Aorta (tissue), 5 donors: Measurements from ENCODE around the gene C19orf81. TPM values are rescaled to one million over a fixed set of nuclear protein-coding genes. Genes with fewer than 3 reads are reported as not detected.
"Not testable (repeated sequence)": the region's sequence is repeated elsewhere in the genome, so short reads cannot be mapped to it uniquely, and the experiment has no call there.

Experiments used
- ATAC-seq: fragments of 200-7000 bp; cut with Tn5 transposase; one replicate; pipeline ENCODE4 v1.9.1; 2022; ENCODE audit warnings: moderate library complexity; ENCODE audit not compliant: low FRiP score
- DNase-seq, 2 donors: peaks; one replicate each; pipeline ENCODE4 v3.0.0-alpha.2; 2020
- H3K27ac ChIP-seq, 2 donors: one replicate each; pipeline ENCODE4 v1.5.1; 2013; ENCODE audit warnings: low read length in 2 of 2, mild to moderate bottlenecking in 2 of 2, moderate library complexity in 2 of 2, control low read depth in 1 of 2, inconsistent platforms in 1 of 2, low read depth in 1 of 2
- H3K27me3 ChIP-seq, 2 donors: one replicate each; pipeline ENCODE4 v1.6.1; 2013; ENCODE audit warnings: control low read depth in 1 of 2, low read length in 1 of 2, mild to moderate bottlenecking in 1 of 2, moderate library complexity in 1 of 2; ENCODE audit not compliant: insufficient read depth in 2 of 2, control insufficient read depth in 1 of 2
- H3K36me3 ChIP-seq, 2 donors: one replicate each; pipeline ENCODE4 v1.6.1; 2013; ENCODE audit warnings: control low read depth in 1 of 2, low read length in 1 of 2, mild to moderate bottlenecking in 1 of 2; ENCODE audit not compliant: insufficient read depth in 2 of 2, control insufficient read depth in 1 of 2
- H3K4me1 ChIP-seq, 2 donors: one replicate each; pipeline ENCODE4 v1.6.1; 2013; ENCODE audit warnings: low read length in 2 of 2, control low read depth in 1 of 2, mild to moderate bottlenecking in 1 of 2, moderate library complexity in 1 of 2; ENCODE audit not compliant: insufficient read depth in 2 of 2, control insufficient read depth in 1 of 2
- H3K4me3 ChIP-seq, 2 donors: one replicate each; pipeline ENCODE4 v1.5.1; 2013; ENCODE audit warnings: low read length in 2 of 2, control low read depth in 1 of 2, mild to moderate bottlenecking in 1 of 2
- H3K9me3 ChIP-seq: one replicate; pipeline ENCODE4 v1.6.1; 2013; ENCODE audit warnings: mild to moderate bottlenecking, low read length; ENCODE audit not compliant: control insufficient read depth
- WGBS, 2 donors: extraction: QIAGEN DNeasy Blood & Tissue Kit; methylation state at CpG; one replicate each; pipeline ENCODE4 v1.1.7; 2013; 5-methylcytosine and 5-hydroxymethylcytosine counted together
- intact Hi-C, 2 donors: fragments of 100-400 bp; cut with DNase I; formaldehyde crosslinking; loops; one replicate each; pipeline versions ENCODE4 v1.14.2 to v1.15.0; 2022
- polyA plus RNA-seq, 2 donors: library from polyadenylated mRNA; stranded (reverse); fragments of 200-250 nt; gene quantifications; one replicate each; pipeline ENCODE4 v1.2.3, GENCODE V29; 2013
- total RNA-seq, 2 donors: library from RNA; stranded (reverse); fragmentation: NEBNext Ultra II Directional; extraction: Animal tissue kit (Norgen Biotek cat#: 25700); gene quantifications; one replicate each; pipeline ENCODE4 v1.2.1, GENCODE V29; 2021
- donor health status: healthy with polysubstance abuse.
- donor health status: Bipolar disorder and iron deficiency.
- donor health status: DM: no; HTN: no; CAD: no.
- donor health status: DM: no; HTN: no; CAD: no.
- donor health status: DM: yes; HTN: yes; CAD: no.

Gene C19orf81
- total and polyA plus RNA-seq, 4 donors: not detected

DNA sequence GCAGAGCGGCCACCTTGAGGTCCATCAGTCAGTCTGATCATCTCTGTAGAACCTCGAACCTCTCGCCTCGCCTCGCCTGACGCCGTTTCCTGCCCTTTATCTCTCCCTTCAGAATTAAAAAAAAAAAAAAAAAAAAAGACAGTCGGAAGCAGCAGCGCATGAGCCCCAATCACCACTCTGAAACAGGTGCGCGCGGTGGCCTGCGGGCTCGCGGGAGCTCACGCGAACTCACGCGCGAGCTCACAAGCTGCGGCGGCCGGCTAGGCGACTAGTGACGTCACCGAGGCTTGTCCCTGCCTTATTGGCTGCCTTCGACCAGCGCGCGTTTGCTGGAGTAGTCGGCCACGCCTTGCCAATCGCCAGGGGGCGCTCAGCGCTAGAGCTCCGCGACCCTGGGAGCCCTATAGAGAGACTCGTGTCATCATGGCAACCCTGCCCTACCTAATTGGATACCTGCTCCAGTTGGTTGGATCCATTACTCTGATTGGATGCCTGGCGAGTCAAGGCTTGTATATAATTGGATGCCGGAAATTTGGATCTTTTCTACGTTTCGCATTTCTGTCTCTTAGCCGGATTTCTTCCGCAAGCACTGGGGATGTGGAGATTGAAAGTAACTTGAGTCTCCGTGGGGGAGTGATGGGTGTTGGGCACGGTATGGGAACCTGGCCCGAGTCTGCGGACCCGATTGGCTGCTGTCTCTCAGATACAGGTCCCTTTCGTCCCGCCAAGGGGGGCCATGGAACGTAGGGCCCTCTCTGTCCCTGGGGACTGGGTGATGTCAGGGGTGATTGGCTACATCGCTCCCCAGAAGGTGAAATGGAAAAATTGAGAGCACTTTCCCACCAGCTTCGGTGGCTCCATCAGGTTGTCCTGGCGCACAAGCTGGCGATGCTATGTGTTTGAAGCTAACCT is 41.1 kb upstream of the C19orf81 start:
- no peaks in the 10 kb centered on the region for H3K27me3 ChIP-seq
- no peak overlapping the region for H3K27ac ChIP-seq
- 12 to 15% methylated on average over 55 to 56 of the region's 56 CpGs for WGBS, 2 donors
- no peaks in the 10 kb centered on the region for H3K4me1 ChIP-seq
- peaks cover 4% of the 10 kb centered on the region for H3K9me3 ChIP-seq
- intact Hi-C loops: no loop called here
- DNase-seq: peak; percentile 65 to 88
- H3K36me3 ChIP-seq: no peaks in the 10 kb centered on the region
- no peak overlapping the region for H3K4me3 ChIP-seq
- ATAC-seq: no peak

DNA sequence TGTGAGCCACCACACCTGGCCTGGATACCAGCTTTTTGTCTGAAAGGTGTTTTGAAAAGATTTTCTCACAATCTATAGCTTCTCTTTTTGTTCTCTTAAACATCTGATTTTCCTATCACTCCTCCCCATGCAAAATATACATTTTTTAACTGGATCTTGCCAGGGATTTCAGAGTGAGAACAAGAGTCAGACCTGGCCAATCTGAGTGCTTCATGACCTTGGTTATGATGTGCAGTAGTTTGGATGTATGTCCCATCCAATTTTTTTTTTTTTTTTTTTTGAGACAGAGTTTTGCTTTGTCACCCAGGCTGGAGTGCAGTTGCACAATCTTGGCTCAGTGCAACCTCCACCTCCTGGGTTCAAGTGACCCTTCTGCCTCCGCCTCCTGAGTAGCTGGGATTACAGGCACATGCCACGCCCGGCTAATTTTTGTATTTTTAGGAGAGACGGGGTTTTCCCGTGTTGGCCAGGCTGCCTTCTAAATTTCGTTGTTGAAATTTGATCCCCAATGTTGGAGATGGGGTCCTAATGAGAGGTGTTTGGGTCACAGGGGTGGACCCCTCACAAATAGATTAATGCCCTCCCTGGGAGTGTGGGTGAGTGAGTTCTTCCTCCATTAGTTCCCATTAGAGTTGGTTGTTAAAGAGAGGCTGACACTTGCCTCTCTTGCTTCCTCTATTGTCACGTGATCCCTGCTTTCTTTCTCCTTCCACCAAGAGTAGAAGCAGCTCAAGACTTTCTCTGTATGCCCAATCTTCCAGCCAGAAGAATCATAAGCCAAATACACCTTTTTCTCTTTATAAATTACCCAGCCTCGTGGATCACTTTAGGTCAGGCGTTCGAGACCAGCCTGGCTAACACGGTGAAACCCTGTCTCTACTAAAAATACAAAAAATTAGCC is 36.5 kb upstream of the C19orf81 start:
- ATAC-seq, H3K36me3 ChIP-seq, H3K4me1 ChIP-seq, H3K4me3 ChIP-seq, DNase-seq, H3K27ac ChIP-seq, intact Hi-C loops, H3K27me3 ChIP-seq, H3K9me3 ChIP-seq: not testable (repeated sequence)
- WGBS, 2 donors: 75 to 81% methylated on average over 11 of the region's 11 CpGs

DNA sequence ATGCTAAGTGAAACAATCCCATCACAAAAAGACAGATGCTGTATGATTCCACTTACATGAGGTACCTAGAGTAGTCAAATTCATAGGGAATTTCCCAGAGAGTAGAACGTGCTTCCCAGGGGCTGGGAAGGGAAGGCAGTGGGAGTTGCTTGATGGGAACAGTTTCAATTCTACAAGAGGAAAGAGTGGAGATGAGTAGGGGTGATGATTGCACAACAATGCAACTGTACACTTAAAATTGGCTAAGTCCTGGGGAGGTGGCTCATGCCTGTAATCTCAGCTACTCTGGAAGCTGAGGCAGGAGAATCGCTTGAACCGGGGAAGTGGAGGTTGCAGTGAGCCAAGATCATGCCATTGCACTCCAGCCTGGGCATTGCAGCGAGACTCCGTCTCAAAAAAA is 30.9 kb upstream of the C19orf81 start:
- ATAC-seq, H3K36me3 ChIP-seq, H3K27me3 ChIP-seq, intact Hi-C loops, H3K27ac ChIP-seq, DNase-seq, H3K4me3 ChIP-seq, H3K9me3 ChIP-seq, H3K4me1 ChIP-seq: not testable (repeated sequence)
- WGBS, 2 donors: 75 to 77% methylated on average over 4 of the region's 5 CpGs

DNA sequence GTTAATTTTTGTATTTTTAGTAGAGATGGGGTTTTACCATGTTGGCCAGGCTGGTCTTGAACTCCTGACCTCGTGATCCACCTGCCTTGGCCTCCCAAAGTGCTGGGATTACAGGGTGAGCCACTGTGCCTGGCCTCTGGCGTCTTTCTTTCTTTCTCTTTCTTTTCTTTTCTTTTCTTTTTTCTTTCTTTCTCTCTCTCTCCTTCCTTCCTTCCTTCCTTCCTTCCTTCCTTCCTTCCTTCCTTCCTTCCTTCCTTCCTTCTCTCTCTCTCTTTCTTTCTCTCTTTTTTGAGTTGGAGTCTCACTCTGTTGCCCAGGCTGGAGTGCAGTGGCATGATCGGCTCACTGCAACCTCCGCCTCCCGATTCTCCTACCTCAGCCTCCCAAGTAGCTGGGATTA is 30.1 kb upstream of the C19orf81 start:
- H3K4me3 ChIP-seq, H3K27ac ChIP-seq, H3K4me1 ChIP-seq, intact Hi-C loops, ATAC-seq, H3K36me3 ChIP-seq, DNase-seq, H3K27me3 ChIP-seq, H3K9me3 ChIP-seq: not testable (repeated sequence)
- 85 to 86% methylated on average over 5 of the region's 5 CpGs for WGBS, 2 donors

DNA sequence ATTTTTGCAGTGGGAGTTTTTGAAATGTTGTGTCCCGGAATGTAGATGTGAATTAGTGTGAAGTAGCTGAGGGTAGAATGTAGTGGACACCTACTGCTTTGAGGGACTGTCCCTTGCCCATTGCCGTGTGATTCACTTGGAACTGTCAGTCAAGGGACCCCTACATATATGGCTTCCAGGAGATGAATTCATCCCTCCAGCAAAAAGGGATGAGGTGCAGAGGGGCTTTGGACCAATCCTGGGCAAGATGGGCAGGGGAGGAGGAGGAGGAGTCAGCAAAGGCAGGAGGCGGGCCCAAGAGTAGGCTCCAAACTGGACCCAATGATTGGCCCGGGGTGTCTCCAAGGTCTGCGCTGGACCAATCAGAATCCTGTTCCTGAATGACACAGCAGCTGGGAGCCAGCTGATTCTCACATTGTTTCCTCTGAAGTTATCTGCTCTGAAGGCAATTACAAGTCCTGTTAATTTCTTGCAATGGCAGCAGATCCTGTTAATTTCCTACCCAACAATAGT is 28.8 kb upstream of the C19orf81 start:
- H3K4me3 ChIP-seq, H3K27me3 ChIP-seq, H3K36me3 ChIP-seq, H3K4me1 ChIP-seq, intact Hi-C loops, H3K9me3 ChIP-seq, ATAC-seq, H3K27ac ChIP-seq, DNase-seq: not testable (repeated sequence)
- 72 to 83% methylated on average over 4 to 5 of the region's 5 CpGs for WGBS, 2 donors

DNA sequence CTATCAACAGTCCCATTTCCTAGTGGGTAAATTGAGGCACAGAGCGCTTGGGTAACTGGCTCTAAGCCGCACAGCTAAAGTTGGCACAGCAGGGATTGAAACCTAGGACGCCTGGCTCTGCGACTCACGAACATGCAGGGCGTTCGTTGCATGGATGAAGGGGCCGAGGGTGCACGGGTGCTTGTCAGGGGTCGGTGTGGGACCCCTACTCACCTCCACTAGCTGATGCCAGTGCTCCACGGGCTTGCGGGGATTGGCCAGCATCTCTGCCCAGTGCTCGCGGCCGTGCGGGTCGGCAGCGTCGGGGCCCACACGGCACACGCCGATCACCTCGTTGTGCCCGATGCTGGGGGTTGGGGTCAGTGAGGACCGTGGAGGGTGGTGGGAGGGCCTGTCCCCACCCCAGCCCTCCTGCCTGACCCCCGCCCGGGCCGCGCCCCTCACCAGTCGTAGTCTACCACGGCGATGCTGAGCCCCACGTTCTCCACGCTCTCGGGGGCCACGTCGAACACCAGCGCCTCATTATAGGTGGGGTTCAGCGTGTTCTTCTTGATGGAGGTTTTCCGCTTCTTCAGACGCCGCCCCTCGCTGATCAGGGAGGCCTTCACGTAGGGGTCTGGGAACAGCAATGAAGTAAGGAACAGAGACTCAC is 24.2 kb upstream of the C19orf81 start:
- H3K9me3 ChIP-seq: no peaks in the 10 kb centered on the region
- no peak overlapping the region for H3K4me3 ChIP-seq
- ATAC-seq (no peak), DNase-seq (no peak)
- no peaks in the 10 kb centered on the region for H3K4me1 ChIP-seq
- WGBS, 2 donors: 93% methylated on average over 44 of the region's 44 CpGs
- intact Hi-C loops: no loop called here
- H3K36me3 ChIP-seq: no peaks in the 10 kb centered on the region
- no peak overlapping the region for H3K27ac ChIP-seq
- no peaks in the 10 kb centered on the region for H3K27me3 ChIP-seq

DNA sequence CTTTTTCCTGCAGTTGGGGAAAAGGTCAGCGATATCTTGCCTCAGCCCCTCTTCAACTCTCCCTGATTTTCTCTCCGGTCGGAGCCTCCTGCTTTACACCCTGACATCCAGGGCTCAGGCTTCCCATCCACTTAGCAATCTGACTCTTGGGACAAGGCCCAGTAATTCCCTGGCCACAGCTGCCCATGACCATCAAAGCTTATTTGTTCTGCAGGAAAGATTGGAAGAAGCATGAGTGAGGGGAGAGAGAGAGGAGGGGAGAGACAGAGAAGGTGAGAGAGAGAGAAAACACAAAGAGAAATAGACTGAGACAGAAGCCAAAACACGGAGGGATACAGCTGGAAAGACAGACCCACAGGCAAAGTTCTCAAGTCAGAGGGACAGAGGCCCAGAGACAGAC is 23.2 kb upstream of the C19orf81 start:
- Histone ChIP-seq H3K4me3 (no peak overlapping the region), H3K27ac (no peak overlapping the region), H3K9me3 (no peaks in the 10 kb centered on the region), H3K27me3 (no peaks in the 10 kb centered on the region), H3K4me1 (no peaks in the 10 kb centered on the region), H3K36me3 (no peaks in the 10 kb centered on the region)
- intact Hi-C loops: no loop called here
- ATAC-seq (no peak), DNase-seq (no peak)
- WGBS, 2 donors: 58 to 62% methylated on average over 4 of the region's 4 CpGs

DNA sequence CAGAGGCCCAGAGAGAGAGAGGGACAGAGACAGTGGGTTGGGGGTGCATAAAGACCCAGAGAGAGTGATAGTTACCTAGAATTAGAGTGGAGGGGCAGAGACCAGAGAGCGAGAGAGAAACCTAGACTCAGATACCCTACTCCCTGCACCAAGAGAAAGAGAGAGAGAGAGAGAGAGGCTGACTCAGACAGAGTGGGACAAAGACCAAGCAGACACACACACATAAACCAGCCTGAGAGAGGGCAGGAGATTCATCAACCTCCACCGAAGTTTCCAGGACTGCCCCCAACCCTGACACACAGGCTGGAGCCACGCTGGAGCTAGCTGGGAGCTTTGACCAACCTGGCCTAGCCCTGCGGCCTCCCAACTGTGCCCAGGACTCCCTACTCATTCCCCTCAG is 22.4 kb upstream of the C19orf81 start:
- intact Hi-C loops: no loop called here
- H3K36me3 ChIP-seq: no peaks in the 10 kb centered on the region
- 61 to 67% methylated on average over 4 of the region's 4 CpGs for WGBS, 2 donors
- no peaks in the 10 kb centered on the region for H3K4me1 ChIP-seq
- no peak overlapping the region for H3K4me3 ChIP-seq
- ATAC-seq (no peak), DNase-seq (no peak)
- H3K9me3 ChIP-seq: no peaks in the 10 kb centered on the region
- H3K27me3 ChIP-seq: no peaks in the 10 kb centered on the region
- H3K27ac ChIP-seq: no peak overlapping the region
